Astrocyte of the cerebellum (primary cell): Measurements from ENCODE around the gene SHMT1.

Source experiments
- DNase-seq: peaks from one replicate; pipeline ENCODE4 v3.0.0-alpha.2; 2011; ENCODE audit warnings: low read depth
- H3K4me3 ChIP-seq: 2 replicates; pipeline ENCODE4 v1.5.1; 2011; ENCODE audit warnings: mild to moderate bottlenecking, low read depth, low read length, moderate library complexity
- in situ Hi-C: cut with HindIII; loops from 2 replicates; pipeline ENCODE4 v1.10.0; 2017; ENCODE audit warnings: low sequenced_read_pairs
- TF ChIP-seq, protein P1 (sequence below): IDR thresholded peaks from 2 replicates; pipeline ENCODE4 v1.5.1; 2012; ENCODE audit warnings: low read length, low read depth, moderate library complexity, mild to moderate bottlenecking; ENCODE audit errors: missing control alignments

SHMT1 gene

DNA sequence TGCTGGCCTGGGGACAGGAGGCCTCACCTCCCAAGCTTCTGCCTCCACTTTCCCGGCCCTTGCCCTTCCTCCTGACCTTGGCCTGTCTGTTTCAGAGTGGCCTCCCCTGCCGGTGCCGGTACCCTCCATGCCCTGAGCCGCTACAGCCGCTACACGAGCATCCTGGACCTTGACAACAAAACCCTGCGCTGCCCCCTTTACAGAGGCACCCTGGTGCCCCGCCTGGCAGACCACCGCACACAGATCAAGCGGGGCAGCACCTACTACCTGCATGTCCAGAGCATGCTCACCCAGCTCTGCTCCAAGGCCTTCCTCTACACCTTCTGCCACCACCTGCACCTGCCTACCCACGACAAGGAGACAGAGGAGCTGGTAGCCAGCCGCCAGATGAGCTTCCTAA lies 40.8 kb downstream of the SHMT1 start:
- in situ Hi-C loops = no loop called here
- H3K4me3 ChIP-seq = no peak overlapping the region
- TF ChIP-seq, protein P1, sequence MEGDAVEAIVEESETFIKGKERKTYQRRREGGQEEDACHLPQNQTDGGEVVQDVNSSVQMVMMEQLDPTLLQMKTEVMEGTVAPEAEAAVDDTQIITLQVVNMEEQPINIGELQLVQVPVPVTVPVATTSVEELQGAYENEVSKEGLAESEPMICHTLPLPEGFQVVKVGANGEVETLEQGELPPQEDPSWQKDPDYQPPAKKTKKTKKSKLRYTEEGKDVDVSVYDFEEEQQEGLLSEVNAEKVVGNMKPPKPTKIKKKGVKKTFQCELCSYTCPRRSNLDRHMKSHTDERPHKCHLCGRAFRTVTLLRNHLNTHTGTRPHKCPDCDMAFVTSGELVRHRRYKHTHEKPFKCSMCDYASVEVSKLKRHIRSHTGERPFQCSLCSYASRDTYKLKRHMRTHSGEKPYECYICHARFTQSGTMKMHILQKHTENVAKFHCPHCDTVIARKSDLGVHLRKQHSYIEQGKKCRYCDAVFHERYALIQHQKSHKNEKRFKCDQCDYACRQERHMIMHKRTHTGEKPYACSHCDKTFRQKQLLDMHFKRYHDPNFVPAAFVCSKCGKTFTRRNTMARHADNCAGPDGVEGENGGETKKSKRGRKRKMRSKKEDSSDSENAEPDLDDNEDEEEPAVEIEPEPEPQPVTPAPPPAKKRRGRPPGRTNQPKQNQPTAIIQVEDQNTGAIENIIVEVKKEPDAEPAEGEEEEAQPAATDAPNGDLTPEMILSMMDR = no peak
- DNase-seq = no peak

DNA sequence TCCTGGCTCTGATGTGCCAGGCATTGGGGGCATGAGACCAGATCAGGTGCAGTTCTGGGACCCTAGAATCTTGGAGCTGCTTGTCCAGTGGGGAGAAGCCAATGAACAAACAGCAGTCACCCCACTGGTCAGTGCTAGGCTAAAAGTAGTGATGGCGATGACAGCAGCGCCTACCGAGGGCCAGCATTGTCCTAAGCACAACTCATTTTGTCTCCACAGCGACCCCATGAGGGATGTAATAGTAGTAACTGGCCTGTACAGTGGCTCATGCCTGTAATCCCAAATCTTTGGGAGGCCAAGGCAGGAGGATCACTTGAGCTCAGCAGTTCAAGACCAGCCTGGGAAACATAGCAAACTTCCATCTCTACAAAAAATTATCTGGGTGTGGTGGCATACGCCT lies 42.0 kb downstream of the SHMT1 start:
- no peak overlapping the region for H3K4me3 ChIP-seq
- TF ChIP-seq, protein P1 = no peak
- DNase-seq = no peak
- in situ Hi-C loops = no loop called here

DNA sequence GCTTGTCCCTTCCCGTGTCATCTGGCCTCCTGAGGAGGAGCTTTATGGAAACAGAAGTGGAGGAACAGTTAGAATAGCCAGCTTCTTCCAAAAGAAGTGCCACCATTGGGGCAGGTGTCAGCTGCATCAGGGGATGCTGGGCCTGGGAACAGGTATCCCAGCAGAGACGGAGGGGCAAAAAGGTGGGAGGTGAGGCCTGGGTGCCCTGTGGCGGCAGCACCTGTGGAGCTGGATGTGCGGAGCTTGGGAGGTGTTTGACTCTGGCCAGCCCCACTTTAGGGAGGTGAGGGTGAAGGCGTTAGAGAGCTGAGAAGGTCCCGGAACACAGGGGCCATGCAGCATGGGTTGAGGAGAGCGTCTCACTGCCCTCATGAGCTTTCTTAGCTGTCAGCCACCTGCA lies 43.0 kb downstream of the SHMT1 start:
- no peak overlapping the region for H3K4me3 ChIP-seq
- TF ChIP-seq, protein P1 = no peak
- DNase-seq = no peak
- in situ Hi-C loops = no loop called here

DNA sequence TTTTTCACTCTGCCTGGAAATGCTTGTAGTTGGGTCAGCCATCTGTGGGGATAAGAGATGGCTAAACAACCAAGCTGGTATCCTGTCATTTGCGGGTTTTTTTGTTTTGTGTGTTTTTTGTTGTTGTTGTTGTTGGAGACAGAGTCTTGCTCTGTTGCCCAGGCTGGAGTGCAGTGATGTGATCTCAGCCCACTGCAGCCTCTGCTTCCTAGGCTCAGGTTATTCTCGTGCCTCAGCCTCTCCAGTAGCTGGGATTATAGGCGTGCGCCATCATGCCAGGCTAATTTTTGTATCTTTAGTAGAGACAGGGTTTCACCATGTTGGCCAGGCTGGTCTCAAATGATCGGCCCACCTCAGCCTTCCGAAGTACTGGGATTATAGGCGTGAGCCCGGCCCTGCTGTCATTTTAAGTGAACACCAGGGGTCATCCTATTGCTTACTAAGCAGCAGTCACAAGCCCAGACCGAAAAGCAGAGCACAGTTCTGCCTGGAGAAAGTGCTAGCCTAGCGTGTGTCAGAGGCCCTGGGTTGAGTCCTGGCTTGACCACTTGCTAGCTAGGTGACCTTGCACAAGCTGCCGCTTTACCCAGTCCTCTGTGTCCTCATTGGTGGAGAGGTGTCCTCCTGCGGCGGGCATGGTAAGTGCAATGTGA lies 43.6 kb downstream of the SHMT1 start:
- DNase-seq = peak; percentile 20
- TF ChIP-seq, protein P1 = peak; percentile 57

DNA sequence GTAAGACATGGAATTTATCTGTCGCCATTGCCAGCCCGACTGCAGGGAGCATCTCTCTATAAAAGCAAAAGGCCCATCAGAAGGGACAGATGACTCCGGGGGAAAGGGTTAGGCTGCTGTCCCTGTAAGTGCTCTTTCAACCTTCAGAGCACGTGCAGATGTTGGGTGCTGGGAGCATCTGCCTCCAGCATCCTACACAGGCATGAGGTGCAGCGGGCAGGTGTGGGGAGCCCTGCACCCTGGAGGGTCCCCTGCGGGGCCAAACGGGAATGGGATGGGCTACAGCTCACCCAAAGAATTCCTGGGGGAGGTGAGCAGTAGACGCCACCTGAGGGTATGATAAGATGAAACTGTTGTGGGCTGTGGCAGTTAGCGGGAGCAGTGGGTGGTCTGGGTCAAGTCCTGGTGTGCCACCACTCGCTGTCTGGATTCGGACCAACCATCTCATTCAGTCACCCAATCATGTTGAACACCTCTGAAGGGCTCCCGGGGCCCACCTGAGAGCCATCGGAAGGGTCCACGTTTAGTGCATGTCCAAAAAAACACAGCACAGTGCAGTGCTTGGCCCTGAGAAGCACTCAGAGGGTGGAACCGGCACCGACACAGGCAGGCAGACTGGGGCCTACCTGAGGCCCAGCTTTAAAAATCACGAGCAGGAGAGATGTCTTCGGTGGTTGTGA lies 44.4 kb downstream of the SHMT1 start:
- H3K4me3 ChIP-seq = no peak overlapping the region
- in situ Hi-C loops = no loop called here
- TF ChIP-seq, protein P1 = no peak
- no peak for DNase-seq

More for the DNA sequence above, 43.6 kb downstream of the SHMT1 start:
- no peak overlapping the region for H3K4me3 ChIP-seq
- in situ Hi-C loops = no loop called here

DNA sequence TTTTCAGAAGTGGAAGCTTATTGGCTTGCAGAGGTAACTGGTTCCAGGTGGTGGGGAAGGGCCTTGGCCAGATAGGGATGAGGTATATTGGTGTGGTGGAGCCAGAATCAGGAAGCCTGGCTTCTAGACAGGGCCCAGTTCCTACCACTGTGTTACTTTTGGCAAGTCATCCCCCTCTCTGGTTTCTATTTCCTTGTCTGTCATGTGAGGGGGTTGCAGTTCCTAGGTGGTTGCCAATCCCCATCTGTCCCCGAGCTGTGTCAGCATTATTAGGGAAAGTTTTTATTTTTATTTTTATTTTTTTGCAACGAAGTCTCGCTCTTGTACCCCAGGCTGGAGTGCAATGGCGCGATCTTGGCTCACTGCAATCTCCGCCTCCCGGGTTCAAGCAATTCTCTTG lies 45.2 kb downstream of the SHMT1 start:
- in situ Hi-C loops = no loop called here
- no peak for DNase-seq
- TF ChIP-seq, protein P1 = no peak
- H3K4me3 ChIP-seq = no peak overlapping the region
